Stimulated activated CD4-positive, alpha-beta T cell treated with anti-CD3 and anti-CD28 coated beads, Interleukin-1b, Interleukin-23, amount 100 ng/mL, for 4 hours (primary cell): ENCODE data around the gene UPP1.
"Not testable (repeated sequence)": the region's sequence is repeated elsewhere in the genome, so short reads cannot be mapped to it uniquely, and the experiment has no call there.

Experiments
- DNase-seq, 2 donors: peaks; one replicate each; pipeline ENCODE4 v3.0.0-alpha.2; 2020; ENCODE audit warnings: low read depth in 2 of 2

UPP1 gene

DNA sequence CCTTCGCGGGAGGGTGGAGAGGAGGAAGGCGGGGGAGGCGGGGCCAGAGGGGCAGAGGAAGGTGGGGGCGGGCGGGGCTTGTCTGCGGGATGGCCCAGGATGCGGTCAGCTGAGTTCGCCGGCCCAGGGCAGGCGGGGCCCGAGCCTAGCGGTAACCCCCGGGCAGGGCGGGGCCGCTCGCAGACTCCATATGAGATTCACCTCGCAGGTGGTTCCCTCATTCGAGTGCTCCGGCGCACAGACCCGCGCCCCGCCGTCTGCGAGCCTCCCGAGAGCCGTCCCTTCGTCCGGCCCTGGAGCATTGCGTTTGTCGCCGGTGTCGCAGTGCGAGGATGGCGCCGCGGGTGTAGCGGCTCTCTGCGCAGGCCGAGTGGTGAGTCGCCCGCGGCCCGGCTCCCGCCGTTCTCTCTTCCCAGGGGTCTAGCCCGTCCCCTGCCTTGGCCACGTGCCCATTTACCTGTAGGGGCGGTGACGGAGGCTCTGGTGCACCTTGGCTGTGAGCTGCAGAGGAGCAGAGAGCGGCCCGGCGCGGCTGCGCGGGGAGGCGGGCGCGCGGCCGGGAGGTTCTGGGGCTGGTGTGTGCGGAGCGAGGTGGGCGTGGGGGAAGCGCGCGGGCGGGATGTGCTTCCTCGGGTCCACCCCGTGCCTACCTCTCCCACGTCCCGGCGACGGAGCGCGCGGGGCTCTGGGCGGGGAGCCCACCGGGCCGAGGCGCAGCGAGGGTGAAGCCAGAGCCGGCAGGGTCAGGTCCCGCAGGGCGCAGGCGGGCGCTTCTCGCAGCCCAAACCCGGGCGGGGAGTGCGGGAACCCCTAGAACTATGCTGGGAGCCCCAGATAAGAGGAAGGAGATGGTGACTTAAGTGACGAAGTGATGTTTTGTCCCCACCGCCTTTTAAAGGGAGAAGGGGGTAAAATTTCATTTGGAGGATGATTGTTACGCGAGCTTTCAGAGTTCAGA, at the start of gene UPP1:
Gene UPP1, plus strand, starts transcription at position 220 of the 958 bp plus-strand sequence. CDS start 5,519 bp downstream, outside the sequence.
- DNase-seq: peak; percentile 75 to 79

GRCh38 chr7:48040944-48041652, 48.0 kb upstream of the UPP1 start:
- DNase-seq: no peak

- no peak for DNase-seq
Measured at GRCh38 chr7:48041653-48041970, 47.5 kb upstream of the UPP1 start.

DNA sequence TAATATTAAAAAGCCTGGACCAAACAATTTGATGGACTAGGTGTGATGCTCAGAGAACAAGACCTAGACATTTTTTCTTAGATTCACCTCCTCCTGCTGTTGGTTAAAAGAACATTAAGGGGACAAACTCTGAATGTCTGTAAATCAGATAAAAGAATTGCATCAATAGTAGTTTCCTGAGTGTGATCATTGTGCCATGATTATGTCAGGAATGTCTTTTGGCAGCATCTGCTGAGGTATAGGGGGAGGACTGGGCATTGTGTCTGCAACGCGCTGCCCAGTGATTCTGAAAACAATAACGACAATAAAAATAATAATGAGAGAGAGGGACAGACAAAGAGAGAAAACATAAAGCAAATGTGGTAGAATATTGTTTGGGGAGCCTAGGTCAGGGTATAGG, 46.8 kb upstream of the UPP1 start:
- DNase-seq: no peak

DNA sequence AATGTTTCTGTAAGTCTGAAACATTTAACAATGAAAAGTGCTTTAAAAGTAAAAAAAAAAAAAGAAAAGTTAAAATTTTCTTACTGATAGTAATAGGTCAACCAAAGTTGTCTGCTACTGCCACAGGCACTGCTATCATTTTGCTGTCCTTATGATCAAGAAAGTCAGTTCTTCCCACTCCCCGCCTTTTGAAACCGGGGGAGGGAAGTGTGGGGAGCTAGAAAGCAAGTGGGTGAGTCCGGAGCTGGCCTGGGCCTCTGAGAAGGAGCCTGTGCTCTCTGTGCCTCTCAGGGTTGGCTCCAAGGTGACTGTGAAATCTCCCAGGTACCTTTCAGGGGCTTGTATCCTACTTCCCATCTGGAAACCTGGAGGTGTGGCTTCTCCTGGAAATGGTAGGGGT, 46.4 kb upstream of the UPP1 start:
- DNase-seq: no peak

- no peak for DNase-seq
Measured at GRCh38 chr7:48045195-48045765, 43.8 kb upstream of the UPP1 start.

GRCh38 chr7:48046458-48046857, 42.6 kb upstream of the UPP1 start:
- no peak for DNase-seq

DNA sequence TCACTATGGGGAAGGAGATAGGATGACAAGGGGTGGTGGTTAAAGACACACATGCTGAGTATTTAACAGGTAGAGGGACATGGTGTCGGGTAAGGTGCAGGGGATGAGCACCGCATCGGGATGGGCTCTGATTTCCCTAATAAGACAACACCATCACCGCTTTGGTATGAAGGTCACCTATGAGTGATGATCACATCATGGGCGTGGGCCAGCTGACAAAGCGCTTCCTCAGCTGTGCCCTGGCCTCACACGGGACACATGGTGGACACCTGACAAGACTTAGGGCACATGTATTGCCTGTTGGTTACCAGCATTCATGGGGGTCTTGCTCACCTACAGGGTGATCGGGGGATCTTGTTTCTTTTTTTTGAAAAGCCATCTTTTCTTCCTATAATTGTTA, 41.0 kb upstream of the UPP1 start:
- DNase-seq: no peak

DNA sequence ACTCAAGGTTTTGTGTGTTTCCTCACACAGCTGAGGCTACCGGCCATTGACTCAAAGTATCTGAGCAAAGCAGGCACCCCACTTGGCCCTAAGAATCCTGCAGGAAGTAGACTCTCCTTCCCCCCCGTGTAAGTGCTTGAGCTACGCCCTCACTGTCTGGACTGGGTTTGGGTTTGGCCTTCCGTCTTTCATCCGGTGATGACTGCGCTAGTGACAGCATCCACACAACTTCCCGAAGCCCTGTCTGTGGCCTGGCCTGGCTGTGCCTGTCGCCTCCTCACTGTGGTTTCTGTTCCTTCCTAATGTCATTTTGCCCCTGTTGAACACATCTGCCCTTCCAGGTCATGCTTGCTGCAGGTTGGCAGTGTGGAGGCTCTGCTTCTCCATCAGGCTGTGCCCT, 39.2 kb upstream of the UPP1 start:
- no peak for DNase-seq

- no peak for DNase-seq
Measured at GRCh38 chr7:48052748-48053147, 36.3 kb upstream of the UPP1 start.

DNA sequence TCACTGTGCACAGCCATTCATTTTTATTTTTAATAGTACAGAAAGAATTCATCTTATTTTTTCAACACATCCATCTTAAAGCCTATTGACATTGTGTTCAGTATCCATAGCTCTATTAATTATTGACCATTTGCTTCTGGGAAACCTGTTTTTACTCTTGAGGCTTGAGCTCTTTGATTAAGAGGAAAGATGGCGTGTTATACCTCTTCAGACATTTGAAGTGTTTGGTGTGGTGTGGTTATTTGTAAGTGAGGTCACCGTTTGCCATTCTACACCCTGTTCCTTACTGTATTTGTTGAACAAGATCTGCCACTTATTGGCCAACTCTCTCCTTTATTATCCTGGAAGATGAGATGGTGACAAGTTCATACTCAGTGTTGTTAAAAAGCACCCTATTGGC, 35.3 kb upstream of the UPP1 start:
- DNase-seq: no peak

GRCh38 chr7:48058990-48059389, 30.1 kb upstream of the UPP1 start:
- no peak for DNase-seq

- DNase-seq: no peak
Measured at GRCh38 chr7:48059706-48060105, 29.4 kb upstream of the UPP1 start.

DNA sequence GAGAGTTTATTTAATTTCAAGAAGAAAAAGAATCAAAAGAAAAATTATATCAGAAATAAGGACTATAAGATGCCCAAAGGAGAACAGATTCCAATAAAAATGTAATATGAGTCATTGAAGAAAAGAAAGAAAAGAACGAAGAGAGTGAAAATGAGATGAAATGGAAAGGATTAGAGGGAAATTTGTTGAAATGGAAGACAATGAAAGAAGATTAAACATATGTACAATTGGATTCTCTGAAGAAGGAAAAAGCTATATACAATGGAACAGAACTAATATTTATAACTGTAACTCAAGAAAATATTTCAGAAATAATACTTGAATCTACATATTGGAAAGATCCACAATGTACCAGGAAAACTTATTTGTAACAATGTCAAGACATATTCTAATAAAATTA, 25.1 kb upstream of the UPP1 start:
- DNase-seq: no peak

GRCh38 chr7:48067475-48067874, 21.6 kb upstream of the UPP1 start:
- no peak for DNase-seq

- DNase-seq: no peak
Measured at GRCh38 chr7:48074204-48074654, 14.8 kb upstream of the UPP1 start.

DNA sequence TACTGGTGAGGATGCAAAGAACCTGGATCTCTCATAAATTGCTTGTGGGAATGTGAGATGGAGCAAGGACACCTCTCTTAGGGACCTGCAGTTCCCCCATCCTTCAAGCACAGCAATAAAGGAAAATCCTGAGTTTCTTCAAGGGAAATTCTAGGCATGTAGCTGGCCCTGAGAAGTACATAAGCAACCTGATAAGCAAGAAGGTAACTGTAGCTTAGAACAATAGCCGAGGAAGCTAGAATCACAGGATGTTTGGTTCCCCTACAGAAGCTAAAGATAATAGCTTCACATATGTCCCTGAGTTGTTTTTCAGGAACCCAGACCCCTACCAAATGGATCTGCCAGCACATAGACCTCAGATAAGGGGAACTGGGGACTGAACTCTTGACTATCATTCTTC, 11.6 kb upstream of the UPP1 start:
- no peak for DNase-seq

DNA sequence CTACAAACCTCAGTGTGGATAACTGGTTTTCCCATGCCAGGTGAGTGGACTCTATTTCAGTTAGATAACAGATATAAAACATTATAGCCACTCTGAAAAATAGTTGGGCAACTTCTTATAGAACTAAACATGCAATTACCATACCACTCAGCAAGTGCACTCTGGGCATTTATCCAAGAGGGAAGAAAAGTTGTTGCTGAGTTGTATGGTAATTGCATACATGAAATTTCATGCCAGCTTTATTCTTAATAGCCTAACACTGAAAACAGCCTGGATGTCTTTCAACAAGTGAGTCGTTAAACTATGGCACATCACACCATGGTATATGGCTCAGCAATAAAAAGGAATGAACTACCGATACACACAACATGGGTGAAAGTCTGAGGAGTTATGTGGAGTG, 10.6 kb upstream of the UPP1 start:
- no peak for DNase-seq

- DNase-seq: not testable (repeated sequence)
Measured at GRCh38 chr7:48082378-48082777, 6.7 kb upstream of the UPP1 start.

DNA sequence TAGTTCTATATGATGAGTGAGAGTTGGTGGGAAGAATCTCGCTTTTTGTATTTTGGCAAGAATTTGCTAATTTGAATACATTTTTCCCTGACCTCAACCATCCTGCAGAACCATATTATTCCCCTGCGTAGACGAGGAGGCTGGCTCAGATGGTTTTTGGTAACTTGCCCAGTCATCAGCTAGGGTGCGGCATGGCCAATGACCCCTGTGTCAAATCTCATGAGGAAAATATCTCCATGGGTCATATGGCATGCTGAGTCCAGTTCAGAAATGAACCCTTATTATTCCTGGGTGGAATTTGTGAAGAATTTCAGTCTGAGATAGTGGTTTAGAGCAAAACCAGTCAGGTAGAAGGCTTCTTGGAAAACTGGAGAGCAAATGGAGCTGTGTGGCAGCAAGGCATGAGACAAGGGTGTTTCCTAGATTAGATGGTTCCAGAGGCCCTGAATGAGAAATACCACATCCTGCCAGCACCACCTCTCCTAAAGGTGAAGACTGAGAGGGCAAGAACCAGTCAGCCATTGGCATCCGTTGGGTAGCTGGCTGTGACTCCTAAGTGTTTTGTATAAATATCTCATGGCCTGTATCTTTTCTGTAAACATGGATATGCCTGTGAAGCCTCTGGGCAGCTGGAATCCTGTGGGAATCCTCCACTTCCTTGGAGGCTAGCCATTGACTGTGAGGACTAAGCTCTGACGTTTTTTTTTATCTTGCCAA, 5.8 kb upstream of the UPP1 start:
- no peak for DNase-seq

DNA sequence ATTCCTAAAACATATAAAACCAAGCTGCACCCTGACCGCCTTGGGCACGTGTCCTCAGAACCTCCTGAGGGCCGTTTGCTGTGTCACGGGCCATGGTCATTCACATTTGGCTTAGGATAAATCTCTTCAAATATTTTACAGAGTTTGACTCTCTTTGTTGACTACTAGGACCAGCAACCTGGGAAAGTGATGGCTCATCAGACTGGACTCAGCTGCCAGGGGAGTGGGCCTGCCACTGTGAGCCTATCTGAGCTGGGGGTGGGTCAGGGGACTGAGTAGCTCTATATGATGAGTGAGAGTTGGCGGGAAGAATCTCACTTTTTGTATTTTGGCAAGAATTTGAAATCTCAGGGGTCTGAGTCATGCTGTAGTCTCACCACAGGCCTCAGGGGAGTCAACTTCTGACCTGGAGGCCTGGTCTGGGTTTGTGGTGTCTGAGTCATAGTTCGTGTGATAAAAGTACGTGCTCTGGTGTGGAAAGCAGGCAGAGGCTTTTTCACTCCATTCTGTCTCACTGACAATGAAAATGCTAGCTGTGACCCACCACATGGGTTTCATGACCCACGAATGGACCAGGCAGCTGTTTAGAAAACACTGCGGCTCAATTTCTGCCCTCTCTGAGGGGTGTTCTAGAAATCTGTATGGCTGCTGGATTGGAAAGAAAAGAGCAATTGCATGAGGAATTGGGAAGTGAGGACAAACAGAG, 4.2 kb upstream of the UPP1 start:
- DNase-seq: peak; percentile 32 to 58

DNA sequence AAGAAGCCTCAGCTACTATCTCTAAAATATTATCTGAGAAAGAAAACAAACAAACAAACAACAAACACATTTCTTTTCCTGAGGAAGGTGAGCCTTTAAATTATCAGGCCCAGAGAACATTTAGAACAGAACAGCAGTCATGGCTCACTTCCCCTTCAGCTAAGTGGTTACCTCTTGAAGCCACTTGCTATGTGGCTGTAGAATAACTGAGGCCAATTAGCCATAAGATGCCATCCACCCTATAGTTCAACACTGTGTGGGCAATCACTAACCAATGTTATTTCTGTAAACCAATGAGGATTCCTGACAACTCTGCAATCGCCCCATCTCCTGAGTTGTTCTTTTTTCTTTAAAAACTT, 3.7 kb upstream of the UPP1 start:
- no peak for DNase-seq
